ENCODE results near the gene AICDA. TPM values are rescaled to one million over a fixed set of nuclear protein-coding genes. Genes with fewer than 3 reads are reported as not detected.
"Not testable (repeated sequence)": the region's sequence is repeated elsewhere in the genome, so short reads cannot be mapped to it uniquely, and the experiment has no call there.

AICDA gene
- total and polyA plus RNA-seq, 4 donors, result 0.28 TPM; not detected in 3

GRCh38 chr12:8615206-8615605 lies 2.5 kb upstream of the AICDA start:
- WGBS, result 88% methylated on average over 6 of the region's 6 CpGs
- Histone ChIP-seq H3K4me1 (ENCODE audit: control insufficient read depth in 4 of 4, insufficient read depth in 4 of 4, low read length in 3 of 4) (no peaks in the 10 kb centered on the region), H3K9ac (ENCODE audit: low read depth in 1 of 2, low read length in 2 of 2) (no peak overlapping the region), H3K4me3 (ENCODE audit: low read depth in 1 of 3, low read length in 3 of 3) (no peak overlapping the region), H3K36me3 (ENCODE audit: control insufficient read depth in 4 of 4, insufficient read depth in 3 of 4, low read depth in 1 of 4, low read length in 3 of 4) (no peaks in the 10 kb centered on the region), H3K9me3 (ENCODE audit: control insufficient read depth in 4 of 4, low read length in 3 of 4) (no peaks in the 10 kb centered on the region), H3K27ac (ENCODE audit: low read depth in 1 of 2, low read length in 2 of 2) (no peak overlapping the region), H3K27me3 (ENCODE audit: control insufficient read depth in 4 of 4, insufficient read depth in 4 of 4, low read length in 3 of 4) (no peaks in the 10 kb centered on the region)
- no peak for TF ChIP-seq CTCF (IDR thresholded peaks at IDR 0.05; ENCODE audit: low read depth, low read length, missing input control)
- TF ChIP-seq RXRA (IDR thresholded peaks at IDR 0.05), result no peak
- no peak for TF ChIP-seq JUND (IDR thresholded peaks at IDR 0.05)
- no peak for TF ChIP-seq FOXA2 (IDR thresholded peaks at IDR 0.05)
- no peak for TF ChIP-seq YY1 (IDR thresholded peaks at IDR 0.05)
- no peak for TF ChIP-seq EGR1 (IDR thresholded peaks at IDR 0.05; ENCODE audit: low read depth in 2 of 2)
- TF ChIP-seq FOXA1 (IDR thresholded peaks at IDR 0.05), result no peak
- no peak for TF ChIP-seq ZBTB33 (IDR thresholded peaks at IDR 0.05)
- no peak for TF ChIP-seq RAD21 (IDR thresholded peaks at IDR 0.05)
- no peak for TF ChIP-seq HNF4G (IDR thresholded peaks at IDR 0.05)
- TF ChIP-seq TAF1 (conservative IDR thresholded peaks at IDR 0.05), result no peak
- TF ChIP-seq GABPA (IDR thresholded peaks at IDR 0.05 in 1 of 2, conservative IDR thresholded peaks at IDR 0.05 in 1 of 2), result no peak
- no peak for TF ChIP-seq MAX (IDR thresholded peaks at IDR 0.05)
- TF ChIP-seq SP1 (IDR thresholded peaks at IDR 0.05), result no peak
- TF ChIP-seq REST (IDR thresholded peaks at IDR 0.05), result no peak
- TF ChIP-seq NR2F2 (IDR thresholded peaks at IDR 0.05), result no peak
- TF ChIP-seq ATF3 (IDR thresholded peaks at IDR 0.05), result no peak
- TF ChIP-seq HNF4A (conservative IDR thresholded peaks at IDR 0.05), result no peak
- no peak for DNase-seq (ENCODE audit: low spot score)

GRCh38 chr12:8613881-8614280 lies 1.2 kb upstream of the AICDA start:
- not testable (repeated sequence) for H3K9ac ChIP-seq (ENCODE audit: low read depth in 1 of 2, low read length in 2 of 2); H3K4me1 ChIP-seq (ENCODE audit: control insufficient read depth in 4 of 4, insufficient read depth in 4 of 4, low read length in 3 of 4); H3K4me3 ChIP-seq (ENCODE audit: low read depth in 1 of 3, low read length in 3 of 3); DNase-seq (ENCODE audit: low spot score); H3K27me3 ChIP-seq (ENCODE audit: control insufficient read depth in 4 of 4, insufficient read depth in 4 of 4, low read length in 3 of 4); H3K27ac ChIP-seq (ENCODE audit: low read depth in 1 of 2, low read length in 2 of 2); H3K9me3 ChIP-seq (ENCODE audit: control insufficient read depth in 4 of 4, low read length in 3 of 4); H3K36me3 ChIP-seq (ENCODE audit: control insufficient read depth in 4 of 4, insufficient read depth in 3 of 4, low read depth in 1 of 4, low read length in 3 of 4)
- 100% methylated on average over 1 of the region's 1 CpG for WGBS
